Natural killer cell (primary cell): ENCODE data around the gene ASCL4. TPM values are rescaled to one million over a fixed set of nuclear protein-coding genes. Genes with fewer than 3 reads are reported as not detected.

Experiments
- ATAC-seq, 3 donors: fragments of 150-1000 bp in 2 of 3; fragments of 200-7000 bp in 1 of 3; cut with Tn5 transposase; 1 replicate in 1 of 3; 2 replicates in 2 of 3; pipeline ENCODE4 v1.10.0; 2021; ENCODE audit warnings: mild to moderate bottlenecking in 2 of 3, moderate library complexity in 2 of 3
- DNase-seq, 2 donors: peaks; one replicate each; pipeline versions ENCODE4 v3.0.0 to v3.0.0-alpha.2; 2013 to 2021; ENCODE audit warnings: mixed read lengths in 1 of 2
- H3K27ac ChIP-seq: one replicate; pipeline ENCODE4 v1.5.1; 2013; ENCODE audit warnings: mild to moderate bottlenecking, low read length
- H3K27me3 ChIP-seq: one replicate; pipeline ENCODE4 v1.6.1; 2013; ENCODE audit warnings: low read length; ENCODE audit not compliant: control insufficient read depth, insufficient read depth
- H3K36me3 ChIP-seq: one replicate; pipeline ENCODE4 v1.6.1; 2013; ENCODE audit warnings: low read length; ENCODE audit not compliant: control insufficient read depth, insufficient read depth
- H3K4me1 ChIP-seq: one replicate; pipeline ENCODE4 v1.6.1; 2013; ENCODE audit warnings: low read length; ENCODE audit not compliant: control insufficient read depth, insufficient read depth
- H3K4me3 ChIP-seq: one replicate; pipeline ENCODE4 v1.5.1; 2013; ENCODE audit warnings: low read length
- H3K9me3 ChIP-seq: one replicate; pipeline ENCODE4 v1.6.1; 2013; ENCODE audit warnings: low read length; ENCODE audit not compliant: control insufficient read depth, insufficient read depth
- H3K27ac Mint-ChIP-seq, 2 donors: one replicate each; pipeline ENCODE4 v1.8.0; 2022; ENCODE audit warnings: mild to moderate bottlenecking in 2 of 2, mixed read lengths in 2 of 2, moderate library complexity in 1 of 2
- H3K27me3 Mint-ChIP-seq, 2 donors: one replicate each; pipeline ENCODE4 v1.8.0; 2022; ENCODE audit warnings: low read depth in 2 of 2, mixed read lengths in 2 of 2
- H3K36me3 Mint-ChIP-seq: one replicate; pipeline ENCODE4 v1.8.0; 2022; ENCODE audit warnings: mixed read lengths
- H3K4me1 Mint-ChIP-seq, 2 donors: one replicate each; pipeline ENCODE4 v1.8.0; 2022; ENCODE audit warnings: mixed read lengths in 2 of 2
- H3K4me3 Mint-ChIP-seq: one replicate; pipeline ENCODE4 v1.8.0; 2022; ENCODE audit warnings: mild to moderate bottlenecking, moderate library complexity, mixed read lengths
- H3K9me3 Mint-ChIP-seq, 2 donors: one replicate each; pipeline ENCODE4 v1.8.0; 2022; ENCODE audit warnings: mixed read lengths in 2 of 2
- WGBS: methylation state at CpG from one replicate; pipeline ENCODE4 v1.1.7; 2013; ENCODE audit warnings: missing lambda C conversion rate; ENCODE audit not compliant: insufficient coverage; 5-methylcytosine and 5-hydroxymethylcytosine counted together
- intact Hi-C: fragments of 100-400 bp; cut with micrococcal nuclease; formaldehyde crosslinking; loops from one replicate; pipeline ENCODE4 v1.14.2; 2022
- total RNA-seq, 4 donors: library from RNA; stranded (reverse); fragments of 120-200 nt in 1 of 4; gene quantifications; one replicate each; pipeline versions ENCODE4 v1.2.3 to v1.2.4, GENCODE V29; 2013 to 2022
- TF ChIP-seq, protein P1 (sequence below): fragments of 200-600 bp; IDR thresholded peaks from one replicate; pipeline ENCODE4 v1.8.0; 2022; ENCODE audit warnings: antibody characterized with exemption

Gene ASCL4
- total RNA-seq, 3 donors from 2014 or later (not counting 1 experiment from before 2014, with no cell fraction given): not detected

DNA sequence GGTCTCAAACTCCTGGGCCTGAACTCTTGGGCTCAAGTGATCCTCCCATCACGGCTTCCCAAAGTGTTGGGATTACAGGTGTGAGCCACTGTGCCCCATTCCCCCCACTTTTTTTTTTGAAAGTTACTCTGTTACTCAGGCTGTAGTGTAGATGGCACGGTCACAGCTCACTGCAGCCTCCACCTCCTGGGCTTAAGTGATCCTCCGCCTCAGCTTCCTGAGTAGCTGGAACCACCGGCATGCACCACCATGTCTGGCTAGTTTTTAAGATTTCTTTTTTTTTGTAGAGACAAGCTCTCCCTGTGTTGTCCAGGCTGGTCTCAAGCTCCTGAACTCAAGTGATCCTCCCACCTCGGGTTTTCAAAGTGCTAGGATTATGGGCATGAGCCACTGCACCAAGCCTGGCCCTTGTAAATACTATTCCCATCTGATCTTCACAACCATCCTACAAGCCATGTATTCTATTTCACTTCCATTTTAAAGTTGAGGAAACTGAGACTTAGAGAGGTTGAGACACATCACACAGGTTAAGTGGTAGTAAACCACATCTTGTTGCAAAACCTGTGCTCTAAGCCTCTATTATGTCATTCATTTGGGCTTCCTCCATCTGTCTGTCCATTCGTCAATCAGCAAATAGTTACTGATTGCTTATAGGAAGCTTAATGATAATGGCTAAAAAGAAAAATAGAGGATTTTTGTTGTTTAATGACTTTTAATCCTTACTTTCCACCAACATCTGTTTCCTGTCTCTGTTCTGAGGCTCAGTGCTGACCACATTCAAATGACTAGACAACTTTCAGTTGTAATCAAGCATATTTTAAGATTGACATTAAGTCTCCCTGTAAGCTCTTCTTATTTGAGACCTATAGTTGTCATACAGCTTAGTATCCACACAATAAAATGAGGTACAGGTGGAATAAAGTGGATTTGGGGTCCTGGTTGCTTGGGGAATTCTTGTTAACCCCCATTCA, 9.2 kb downstream of the ASCL4 start:
- no peak for ATAC-seq
- WGBS: 59% methylated on average over 5 of the region's 6 CpGs
- TF ChIP-seq, protein P1, sequence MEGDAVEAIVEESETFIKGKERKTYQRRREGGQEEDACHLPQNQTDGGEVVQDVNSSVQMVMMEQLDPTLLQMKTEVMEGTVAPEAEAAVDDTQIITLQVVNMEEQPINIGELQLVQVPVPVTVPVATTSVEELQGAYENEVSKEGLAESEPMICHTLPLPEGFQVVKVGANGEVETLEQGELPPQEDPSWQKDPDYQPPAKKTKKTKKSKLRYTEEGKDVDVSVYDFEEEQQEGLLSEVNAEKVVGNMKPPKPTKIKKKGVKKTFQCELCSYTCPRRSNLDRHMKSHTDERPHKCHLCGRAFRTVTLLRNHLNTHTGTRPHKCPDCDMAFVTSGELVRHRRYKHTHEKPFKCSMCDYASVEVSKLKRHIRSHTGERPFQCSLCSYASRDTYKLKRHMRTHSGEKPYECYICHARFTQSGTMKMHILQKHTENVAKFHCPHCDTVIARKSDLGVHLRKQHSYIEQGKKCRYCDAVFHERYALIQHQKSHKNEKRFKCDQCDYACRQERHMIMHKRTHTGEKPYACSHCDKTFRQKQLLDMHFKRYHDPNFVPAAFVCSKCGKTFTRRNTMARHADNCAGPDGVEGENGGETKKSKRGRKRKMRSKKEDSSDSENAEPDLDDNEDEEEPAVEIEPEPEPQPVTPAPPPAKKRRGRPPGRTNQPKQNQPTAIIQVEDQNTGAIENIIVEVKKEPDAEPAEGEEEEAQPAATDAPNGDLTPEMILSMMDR: no peak
- Mint-ChIP-seq H3K4me3 (no peak overlapping the region), H3K9me3 (no peaks in the 10 kb centered on the region), H3K27ac (no peak overlapping the region), H3K36me3 (no peaks in the 10 kb centered on the region), H3K4me1 (no peaks in the 10 kb centered on the region), H3K27me3 (peaks cover 20 to 33% of the 10 kb centered on the region in 2 donors)
- no peak for DNase-seq
- Histone ChIP-seq H3K27ac (no peak overlapping the region), H3K4me3 (no peak overlapping the region), H3K9me3 (no peaks in the 10 kb centered on the region), H3K27me3 (no peaks in the 10 kb centered on the region), H3K4me1 (no peaks in the 10 kb centered on the region), H3K36me3 (no peaks in the 10 kb centered on the region)
- intact Hi-C loops: no loop called here

DNA sequence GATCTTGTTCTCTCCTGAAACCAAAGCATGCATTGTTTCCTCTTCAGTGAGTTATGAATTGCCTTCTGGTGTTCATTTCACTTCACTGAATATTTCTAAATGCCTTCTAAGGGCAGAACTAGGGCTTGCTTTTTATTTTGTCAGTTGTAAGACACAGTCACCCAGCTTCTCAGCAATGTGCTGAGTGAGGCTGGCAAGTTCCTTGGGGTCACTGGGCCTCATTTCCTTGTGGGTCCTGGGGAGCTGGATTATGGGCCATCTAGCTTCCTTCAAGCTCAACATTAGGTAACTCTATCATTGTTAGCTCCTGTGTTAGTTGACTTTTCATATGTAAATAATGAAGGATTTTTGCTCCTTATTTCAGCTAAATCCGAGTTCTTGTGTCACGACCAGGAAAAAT, 13.8 kb downstream of the ASCL4 start:
- Histone ChIP-seq H3K27me3 (no peaks in the 10 kb centered on the region), H3K27ac (no peak overlapping the region), H3K36me3 (no peaks in the 10 kb centered on the region), H3K4me3 (no peak overlapping the region), H3K9me3 (no peaks in the 10 kb centered on the region), H3K4me1 (no peaks in the 10 kb centered on the region)
- no peak overlapping the region for H3K27ac Mint-ChIP-seq
- H3K36me3 Mint-ChIP-seq: no peaks in the 10 kb centered on the region
- ATAC-seq (no peak), DNase-seq (no peak)
- no peaks in the 10 kb centered on the region for H3K4me1 Mint-ChIP-seq
- TF ChIP-seq, protein P1: no peak
- H3K4me3 Mint-ChIP-seq: no peak overlapping the region
- intact Hi-C loops: no loop called here
- H3K27me3 Mint-ChIP-seq: peaks cover 8 to 31% of the 10 kb centered on the region in 2 donors
- peaks cover 0 to 2% of the 10 kb centered on the region in 2 donors for H3K9me3 Mint-ChIP-seq
- 97% methylated on average over 2 of the region's 2 CpGs for WGBS

DNA sequence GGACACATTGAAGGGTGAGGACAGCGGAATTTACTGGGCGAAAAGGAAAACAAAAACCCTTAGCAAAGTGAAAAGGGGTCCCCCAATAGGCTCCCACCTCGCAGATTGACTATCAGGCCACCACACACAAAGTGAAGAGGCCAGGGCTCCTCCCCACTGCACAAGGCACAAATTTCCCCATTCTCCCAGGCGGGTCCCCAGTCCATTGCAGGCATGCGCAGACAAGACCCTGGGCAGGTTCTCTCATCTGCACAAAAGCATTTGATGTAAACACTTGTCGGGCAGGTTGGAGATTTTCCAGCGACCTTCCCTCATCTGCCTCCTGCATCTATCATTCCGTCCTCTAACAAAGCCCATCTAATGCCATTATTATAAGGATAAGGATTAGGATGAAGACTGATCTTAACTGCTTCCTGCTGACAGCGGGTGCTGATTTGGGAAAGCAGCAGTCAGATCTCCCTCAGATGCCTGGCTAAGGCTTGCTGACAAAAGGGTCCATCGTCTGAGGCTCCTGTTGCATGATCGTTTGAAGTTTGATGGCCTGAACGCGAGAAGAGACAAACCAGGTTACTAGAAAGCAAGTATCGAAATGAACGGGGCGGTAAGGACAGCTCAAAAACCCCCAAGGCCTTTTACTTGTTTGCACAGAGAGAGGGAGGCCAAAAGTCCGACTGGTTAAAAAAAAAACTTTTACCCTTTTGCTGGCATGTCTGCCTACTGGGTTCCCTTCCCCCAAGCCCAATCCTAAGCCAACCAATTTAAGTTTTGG, 14.4 kb downstream of the ASCL4 start:
- no peak overlapping the region for H3K4me3 Mint-ChIP-seq
- no peaks in the 10 kb centered on the region for H3K36me3 Mint-ChIP-seq
- no peaks in the 10 kb centered on the region for H3K27me3 ChIP-seq
- no peak overlapping the region for H3K27ac Mint-ChIP-seq
- ATAC-seq: no peak
- no peaks in the 10 kb centered on the region for H3K4me1 ChIP-seq
- 83% methylated on average over 16 of the region's 17 CpGs for WGBS
- intact Hi-C loops: no loop called here
- no peak for DNase-seq
- no peaks in the 10 kb centered on the region for H3K9me3 ChIP-seq
- peaks cover 10 to 26% of the 10 kb centered on the region in 2 donors for H3K27me3 Mint-ChIP-seq
- H3K4me3 ChIP-seq: no peak overlapping the region
- H3K36me3 ChIP-seq: no peaks in the 10 kb centered on the region
- H3K9me3 Mint-ChIP-seq: peaks cover 0 to 2% of the 10 kb centered on the region in 2 donors
- TF ChIP-seq, protein P1: no peak
- no peak overlapping the region for H3K27ac ChIP-seq
- no peaks in the 10 kb centered on the region for H3K4me1 Mint-ChIP-seq
